ENCODE results near the gene IRF9.

The IRF9 gene

DNA sequence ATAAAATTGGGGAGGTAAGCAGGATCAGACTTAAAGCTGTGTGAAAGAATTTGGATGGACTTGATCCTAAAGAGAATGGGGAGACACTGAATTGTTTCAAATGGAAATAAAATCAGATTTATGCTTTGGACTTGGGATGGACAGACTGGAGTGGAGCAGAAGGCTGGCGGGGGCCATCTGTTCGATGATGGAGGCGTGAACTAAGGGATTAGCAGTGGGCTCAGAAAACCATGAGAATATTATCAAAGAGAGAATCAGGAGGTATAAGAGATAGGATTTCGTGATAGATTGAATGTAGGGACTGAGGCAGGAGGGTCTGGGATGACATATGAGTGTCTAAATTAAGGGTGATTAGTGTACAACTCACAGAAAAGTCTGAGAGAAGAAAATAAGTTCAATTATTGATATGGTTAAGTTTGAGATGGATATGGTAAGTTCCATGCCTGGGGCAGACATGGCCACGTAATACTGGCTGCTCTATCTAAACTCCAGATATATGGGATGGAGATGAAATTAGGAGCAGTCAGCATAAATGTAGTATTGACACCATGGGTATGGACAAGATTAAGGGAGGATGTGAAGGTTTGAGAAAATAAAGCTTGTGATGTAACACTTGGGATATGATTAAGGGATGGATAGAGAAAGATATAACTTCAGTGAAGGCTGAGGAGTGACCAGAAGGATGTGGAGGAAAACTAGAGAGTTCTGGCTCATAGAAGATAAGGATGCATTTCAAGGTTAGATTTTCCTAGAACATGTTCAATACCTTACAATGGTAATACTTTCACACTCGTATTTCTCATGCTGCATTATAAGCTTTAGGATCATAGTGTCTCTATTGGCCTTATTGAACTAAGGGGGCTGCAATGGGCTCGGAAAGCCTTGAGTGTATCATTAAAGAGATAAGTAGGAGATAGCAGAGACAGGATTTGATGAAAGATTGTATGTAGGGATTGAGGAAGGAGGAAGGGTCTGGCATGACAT is 43.4 kb downstream of the IRF9 start:
- H3K4me3 ChIP-seq (ENCODE audit: low read depth, low read length) = no peak overlapping the region
- no peak for TF ChIP-seq CTCF (IDR thresholded peaks at IDR 0.05; ENCODE audit: borderline replicate concordance, insufficient read depth, low read depth, low read length)

DNA sequence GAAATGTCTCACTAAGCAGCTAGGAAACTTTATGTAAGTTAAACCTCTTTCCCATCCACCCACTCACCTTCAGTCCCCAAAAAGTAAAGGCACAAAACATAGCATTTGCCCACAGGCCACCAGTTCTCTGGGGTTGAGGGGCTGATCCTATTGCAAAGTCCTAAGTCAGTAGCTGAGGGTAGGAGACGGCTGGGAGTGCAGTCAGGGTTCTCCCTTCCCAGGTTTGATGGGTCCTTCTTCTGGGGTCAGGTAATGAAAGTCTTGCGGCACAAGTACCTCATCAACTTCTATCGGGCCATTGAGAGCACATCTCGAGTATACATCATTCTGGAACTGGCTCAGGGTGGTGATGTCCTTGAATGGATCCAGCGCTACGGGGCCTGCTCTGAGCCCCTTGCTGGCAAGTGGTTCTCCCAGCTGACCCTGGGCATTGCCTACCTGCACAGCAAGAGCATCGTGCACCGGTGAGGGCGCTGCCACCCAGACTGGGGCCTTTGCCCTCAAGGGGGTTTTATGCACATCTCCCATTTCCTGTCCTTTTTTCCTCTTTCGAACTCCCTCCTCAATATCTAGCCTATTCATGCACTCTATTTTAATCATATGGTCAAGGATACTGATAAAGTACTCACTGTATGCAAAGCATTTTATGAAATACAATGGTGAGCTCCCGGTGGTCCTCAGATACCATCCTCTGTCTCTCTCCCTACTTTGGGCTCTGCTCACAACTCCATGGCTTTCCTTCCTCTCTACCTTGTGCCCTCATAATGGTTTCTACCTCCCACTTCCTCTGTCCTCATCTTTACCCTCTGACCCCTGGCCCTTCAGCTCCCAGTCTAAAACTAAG is 45.4 kb downstream of the IRF9 start:
- TF ChIP-seq CTCF (IDR thresholded peaks at IDR 0.05; ENCODE audit: borderline replicate concordance, insufficient read depth, low read depth, low read length) = no peak
- H3K4me3 ChIP-seq (ENCODE audit: low read depth, low read length) = no peak overlapping the region

GRCh38 chr14:24207104-24207551 is 46.1 kb downstream of the IRF9 start:
- no peak overlapping the region for H3K4me3 ChIP-seq (ENCODE audit: low read depth, low read length)
- no peak for TF ChIP-seq CTCF (IDR thresholded peaks at IDR 0.05; ENCODE audit: borderline replicate concordance, insufficient read depth, low read depth, low read length)

DNA sequence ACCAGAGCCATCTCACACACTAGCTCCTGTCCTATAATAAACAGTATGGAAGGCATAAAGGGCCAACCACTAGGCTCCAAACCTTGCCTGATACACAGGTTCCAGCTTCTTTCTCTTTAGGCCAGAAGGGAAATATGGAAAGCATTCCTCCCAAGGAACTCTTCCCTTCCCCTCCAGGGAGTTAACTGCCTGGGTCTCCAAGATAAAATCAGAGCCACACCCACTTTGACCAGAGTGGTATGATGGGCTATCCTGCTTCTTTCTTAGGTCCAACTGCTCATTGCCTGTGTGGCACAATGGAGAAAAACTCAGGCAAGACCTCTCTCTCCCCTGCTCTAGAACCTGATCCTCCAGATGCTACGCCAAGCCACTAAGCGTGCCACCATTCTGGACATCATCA is 46.6 kb downstream of the IRF9 start:
- no peak for TF ChIP-seq CTCF (IDR thresholded peaks at IDR 0.05; ENCODE audit: borderline replicate concordance, insufficient read depth, low read depth, low read length)
- no peak overlapping the region for H3K4me3 ChIP-seq (ENCODE audit: low read depth, low read length)

- H3K4me3 ChIP-seq (ENCODE audit: low read depth, low read length) = no peak overlapping the region
- TF ChIP-seq CTCF (IDR thresholded peaks at IDR 0.05; ENCODE audit: borderline replicate concordance, insufficient read depth, low read depth, low read length) = no peak
Observed at GRCh38 chr14:24211311-24211710, 50.2 kb downstream of the IRF9 start.

GRCh38 chr14:24212924-24213865 is 52.1 kb downstream of the IRF9 start, which contains the start of gene CHMP4A:
CHMP4A (minus strand) TSS chr14:24213488; CDS start chr14:24213439, 49 bp downstream.
- TF ChIP-seq CTCF (IDR thresholded peaks at IDR 0.05; ENCODE audit: borderline replicate concordance, insufficient read depth, low read depth, low read length) = no peak
- peak within 1 kb of the TSS; percentile 67 for H3K4me3 ChIP-seq (ENCODE audit: low read depth, low read length)
